ENCODE data around the gene AFM.

Gene AFM

DNA sequence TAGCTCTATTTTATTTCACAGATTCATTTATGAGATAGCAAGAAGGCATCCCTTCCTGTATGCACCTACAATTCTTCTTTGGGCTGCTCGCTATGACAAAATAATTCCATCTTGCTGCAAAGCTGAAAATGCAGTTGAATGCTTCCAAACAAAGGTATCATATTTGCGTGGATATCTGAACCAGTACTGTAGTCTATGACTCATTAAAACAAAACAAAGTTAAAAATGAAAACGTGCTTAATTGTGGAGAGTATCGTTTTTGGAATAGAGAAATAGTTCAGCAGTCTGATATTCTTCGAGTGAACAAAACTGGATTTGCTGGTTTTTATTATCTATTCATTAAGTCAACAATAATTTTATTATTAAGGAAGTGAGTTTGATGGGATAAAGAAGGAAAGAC is 39.3 kb upstream of the AFM start:
- TF ChIP-seq CTCF (IDR thresholded peaks at IDR 0.05) = no peak

- no peak for TF ChIP-seq CTCF (IDR thresholded peaks at IDR 0.05)
Measured at GRCh38 chr4:73443224-73443623, 38.3 kb upstream of the AFM start.

GRCh38 chr4:73445383-73446335 is 35.9 kb upstream of the AFM start:
- no peak for TF ChIP-seq CTCF (IDR thresholded peaks at IDR 0.05)

GRCh38 chr4:73446336-73446938 is 35.1 kb upstream of the AFM start:
- TF ChIP-seq CTCF (IDR thresholded peaks at IDR 0.05) = peak; percentile 97

- no peak for TF ChIP-seq CTCF (IDR thresholded peaks at IDR 0.05)
Measured at GRCh38 chr4:73447671-73448070, 33.9 kb upstream of the AFM start.

DNA sequence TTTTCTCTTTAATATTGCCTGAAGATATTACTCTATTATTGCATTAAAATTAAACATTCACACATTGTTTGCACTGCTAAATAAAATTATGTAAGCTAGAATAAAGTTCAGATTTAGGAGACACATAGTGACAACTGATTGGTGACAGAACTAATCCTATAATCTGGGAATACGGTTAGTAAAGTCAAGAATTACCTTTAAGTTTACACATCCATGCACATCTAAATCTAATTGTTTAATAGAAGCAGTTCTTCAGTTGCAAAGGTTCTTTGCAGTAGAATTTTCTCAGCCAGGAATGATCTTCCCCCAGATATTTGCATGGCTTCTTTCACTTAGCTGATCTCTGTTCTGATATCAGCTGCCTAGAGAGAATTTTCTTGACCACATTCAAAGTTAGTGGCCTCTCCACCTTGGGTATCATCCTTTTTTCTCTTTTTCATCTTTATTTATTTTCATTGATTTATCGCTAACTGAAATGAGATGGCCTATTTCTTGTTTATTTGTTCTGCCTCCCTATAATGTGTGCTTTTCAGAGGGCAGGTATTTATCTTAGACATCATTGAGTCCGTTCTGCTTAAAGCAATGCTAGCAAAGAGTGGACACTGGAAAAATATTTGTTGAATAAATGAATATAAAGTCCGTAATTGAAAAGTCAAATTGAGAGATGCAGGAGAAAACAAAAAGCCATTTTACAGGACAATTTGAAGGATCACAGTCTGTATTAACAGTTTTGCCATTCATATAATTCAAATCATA is 32.9 kb upstream of the AFM start:
- TF ChIP-seq CTCF (IDR thresholded peaks at IDR 0.05) = no peak

- TF ChIP-seq CTCF (IDR thresholded peaks at IDR 0.05) = no peak
Measured at GRCh38 chr4:73450398-73451004, 31.0 kb upstream of the AFM start.
